ENCODE results near the gene ERBB4. TPM values are rescaled to one million over a fixed set of nuclear protein-coding genes. Genes with fewer than 3 reads are reported as not detected.
"Not testable (repeated sequence)": the region's sequence is repeated elsewhere in the genome, so short reads cannot be mapped to it uniquely, and the experiment has no call there.

ERBB4 gene
- total RNA-seq, 1 donor from 2014 or later = 10.2 TPM

GRCh38 chr2:211611621-211612020 is 927.0 kb downstream of the ERBB4 start:
- no peak for DNase-seq (ENCODE audit: low spot score)

GRCh38 chr2:211611061-211611518 is 927.5 kb downstream of the ERBB4 start:
- no peak for DNase-seq (ENCODE audit: low spot score)

GRCh38 chr2:211609127-211609526 is 929.5 kb downstream of the ERBB4 start:
- no peak for DNase-seq (ENCODE audit: low spot score)

- DNase-seq (ENCODE audit: low spot score) = no peak
Observed at GRCh38 chr2:211599146-211599545, 939.5 kb downstream of the ERBB4 start.

GRCh38 chr2:211598238-211598637 is 940.4 kb downstream of the ERBB4 start:
- no peak for DNase-seq (ENCODE audit: low spot score)

- not testable (repeated sequence) for DNase-seq (ENCODE audit: low spot score)
Observed at GRCh38 chr2:211592006-211592405, 946.6 kb downstream of the ERBB4 start.

GRCh38 chr2:211591426-211591825 is 947.2 kb downstream of the ERBB4 start:
- DNase-seq (ENCODE audit: low spot score) = no peak

GRCh38 chr2:211568439-211568838 is 970.2 kb downstream of the ERBB4 start:
- no peak for DNase-seq (ENCODE audit: low spot score)

GRCh38 chr2:211564441-211564840 is 974.2 kb downstream of the ERBB4 start:
- DNase-seq (ENCODE audit: low spot score) = no peak

GRCh38 chr2:211545582-211545981 is 993.0 kb downstream of the ERBB4 start:
- no peak for DNase-seq (ENCODE audit: low spot score)

- DNase-seq (ENCODE audit: low spot score) = no peak
Observed at GRCh38 chr2:211534632-211535031, 1004.0 kb downstream of the ERBB4 start.

- DNase-seq (ENCODE audit: low spot score) = not testable (repeated sequence)
Observed at GRCh38 chr2:211524248-211524647, 1014.4 kb downstream of the ERBB4 start.

- no peak for DNase-seq (ENCODE audit: low spot score)
Observed at GRCh38 chr2:211516537-211516936, 1022.1 kb downstream of the ERBB4 start.

- no peak for DNase-seq (ENCODE audit: low spot score)
Observed at GRCh38 chr2:211514049-211514448, 1024.6 kb downstream of the ERBB4 start.

GRCh38 chr2:211513446-211513845 is 1025.2 kb downstream of the ERBB4 start:
- no peak for DNase-seq (ENCODE audit: low spot score)

- DNase-seq (ENCODE audit: low spot score) = no peak
Observed at GRCh38 chr2:211512806-211513205, 1025.8 kb downstream of the ERBB4 start.

GRCh38 chr2:211503856-211504255 is 1034.7 kb downstream of the ERBB4 start:
- no peak for DNase-seq (ENCODE audit: low spot score)

- DNase-seq (ENCODE audit: low spot score) = no peak
Observed at GRCh38 chr2:211503198-211503597, 1035.4 kb downstream of the ERBB4 start.

- DNase-seq (ENCODE audit: low spot score) = no peak
Observed at GRCh38 chr2:211498551-211499205, 1039.9 kb downstream of the ERBB4 start.

GRCh38 chr2:211495339-211495738 is 1043.3 kb downstream of the ERBB4 start:
- DNase-seq (ENCODE audit: low spot score) = no peak

GRCh38 chr2:211494536-211494935 is 1044.1 kb downstream of the ERBB4 start:
- DNase-seq (ENCODE audit: low spot score) = no peak

GRCh38 chr2:211494085-211494484 is 1044.5 kb downstream of the ERBB4 start:
- no peak for DNase-seq (ENCODE audit: low spot score)

GRCh38 chr2:211487733-211488132 is 1050.9 kb downstream of the ERBB4 start:
- no peak for DNase-seq (ENCODE audit: low spot score)

- DNase-seq (ENCODE audit: low spot score) = no peak
Observed at GRCh38 chr2:211479536-211480150, 1059.0 kb downstream of the ERBB4 start.

Data from ureter (tissue), 1 donor.